GM12865 (cell line): ENCODE measurements around the gene CD22.

Experiments used
- DNase-seq: peaks from one replicate; pipeline ENCODE4 v3.0.0; 2010; ENCODE audit warnings: low read depth
- H3K4me3 ChIP-seq: 2 replicates; pipeline ENCODE4 v1.5.1; 2011; ENCODE audit warnings: mild to moderate bottlenecking, low read depth, low read length, control low read depth
- CTCF ChIP-seq: IDR thresholded peaks from 2 replicates; pipeline ENCODE4 v1.5.1; 2011; ENCODE audit warnings: low read length, control low read depth, low read depth, inconsistent platforms; ENCODE audit not compliant: insufficient read depth; ENCODE audit errors: missing control alignments

Gene CD22

GRCh38 chr19:35307931-35308330 lies 21.1 kb upstream of the CD22 start:
- no peak overlapping the region for H3K4me3 ChIP-seq
- no peak for DNase-seq

GRCh38 chr19:35308910-35309309 lies 20.1 kb upstream of the CD22 start:
- H3K4me3 ChIP-seq = no peak overlapping the region
- no peak for DNase-seq
- TF ChIP-seq CTCF = no peak

More at GRCh38 chr19:35307931-35308330, 21.1 kb upstream of the CD22 start:
- no peak for TF ChIP-seq CTCF

- no peak for DNase-seq
- TF ChIP-seq CTCF = no peak
- no peak overlapping the region for H3K4me3 ChIP-seq
These were observed 19.3 kb upstream of the CD22 start for GRCh38 chr19:35309481-35310279.

- TF ChIP-seq CTCF = no peak
- no peak overlapping the region for H3K4me3 ChIP-seq
- DNase-seq = no peak
These were observed 18.7 kb upstream of the CD22 start for GRCh38 chr19:35310331-35310730.

- TF ChIP-seq CTCF = no peak
- no peak overlapping the region for H3K4me3 ChIP-seq
- no peak for DNase-seq
These were observed 18.0 kb upstream of the CD22 start for GRCh38 chr19:35310811-35311465.

- no peak overlapping the region for H3K4me3 ChIP-seq
- no peak for TF ChIP-seq CTCF
- no peak for DNase-seq
These were observed 16.9 kb upstream of the CD22 start for GRCh38 chr19:35311901-35312665.
